Measurements from ENCODE around the gene BRD2. TPM values are rescaled to one million over a fixed set of nuclear protein-coding genes. Genes with fewer than 3 reads are reported as not detected.

Gene BRD2
- total RNA-seq, 1 donor from 2014 or later = 63.4 TPM

GRCh38 chr6:32995448-32995847 is 27.1 kb downstream of the BRD2 start:
- intact Hi-C loops (cut with micrococcal nuclease) = no loop called here
- H3K9me3 ChIP-seq (replicated peaks) = no peaks in the 10 kb centered on the region
- peaks cover 25% of the 10 kb centered on the region for H3K27me3 ChIP-seq (ENCODE audit: low read depth)
- H3K27ac ChIP-seq (replicated peaks) = no peak overlapping the region
- H3K4me1 ChIP-seq = no peaks in the 10 kb centered on the region
- no peak for TF ChIP-seq CTCF (IDR thresholded peaks at IDR 0.05; ENCODE audit: borderline replicate concordance)
- no peak overlapping the region for H3K4me3 ChIP-seq
- DNase-seq = no peak
- no peaks in the 10 kb centered on the region for H3K36me3 ChIP-seq

GRCh38 chr6:33000055-33000454 is 31.7 kb downstream of the BRD2 start:
- TF ChIP-seq CTCF (IDR thresholded peaks at IDR 0.05; ENCODE audit: borderline replicate concordance) = peak; percentile 49
- Histone ChIP-seq H3K9me3 (replicated peaks) (no peaks in the 10 kb centered on the region), H3K27me3 (ENCODE audit: low read depth) (peaks cover 59% of the 10 kb centered on the region), H3K36me3 (no peaks in the 10 kb centered on the region), H3K4me1 (no peaks in the 10 kb centered on the region), H3K27ac (replicated peaks) (no peak overlapping the region), H3K4me3 (no peak overlapping the region)
- intact Hi-C loops (cut with micrococcal nuclease) = loop anchor here (5.0 kb wide), 1 partner anchor 92 kb away; no protein-coding TSS in a partner anchor
- no peak for DNase-seq

- Histone ChIP-seq H3K4me3 (no peak overlapping the region), H3K4me1 (no peaks in the 10 kb centered on the region), H3K27ac (replicated peaks) (no peak overlapping the region), H3K9me3 (replicated peaks) (no peaks in the 10 kb centered on the region), H3K27me3 (ENCODE audit: low read depth) (peaks cover 62% of the 10 kb centered on the region), H3K36me3 (no peaks in the 10 kb centered on the region)
- intact Hi-C loops (cut with micrococcal nuclease) = loop anchor here (5.0 kb wide), 1 partner anchor 91 kb away; no protein-coding TSS in a partner anchor
- TF ChIP-seq CTCF (IDR thresholded peaks at IDR 0.05; ENCODE audit: borderline replicate concordance) = no peak
- no peak for DNase-seq
Observed at GRCh38 chr6:33001685-33002084, 33.3 kb downstream of the BRD2 start.

- Histone ChIP-seq H3K9me3 (replicated peaks) (no peaks in the 10 kb centered on the region), H3K27me3 (ENCODE audit: low read depth) (peaks cover 67% of the 10 kb centered on the region), H3K4me1 (peaks cover 8% of the 10 kb centered on the region), H3K4me3 (no peak overlapping the region), H3K27ac (replicated peaks) (no peak overlapping the region), H3K36me3 (no peaks in the 10 kb centered on the region)
- TF ChIP-seq CTCF (IDR thresholded peaks at IDR 0.05; ENCODE audit: borderline replicate concordance) = no peak
- intact Hi-C loops (cut with micrococcal nuclease) = loop anchor here (5.0 kb wide), 1 partner anchor 87 kb away; no protein-coding TSS in a partner anchor
- DNase-seq = no peak
Observed at GRCh38 chr6:33004940-33005339, 36.5 kb downstream of the BRD2 start.

- peaks cover 9% of the 10 kb centered on the region for H3K4me1 ChIP-seq
- no peak overlapping the region for H3K27ac ChIP-seq (replicated peaks)
- intact Hi-C loops (cut with micrococcal nuclease) = no loop called here
- H3K4me3 ChIP-seq = no peak overlapping the region
- H3K27me3 ChIP-seq (ENCODE audit: low read depth) = peaks cover 49% of the 10 kb centered on the region
- H3K9me3 ChIP-seq (replicated peaks) = no peaks in the 10 kb centered on the region
- DNase-seq = no peak
- TF ChIP-seq CTCF (IDR thresholded peaks at IDR 0.05; ENCODE audit: borderline replicate concordance) = no peak
- no peaks in the 10 kb centered on the region for H3K36me3 ChIP-seq
Observed at GRCh38 chr6:33007831-33008400, 39.5 kb downstream of the BRD2 start.
